Natural killer cell (primary cell): ENCODE data around the gene HERPUD2. TPM values are rescaled to one million over a fixed set of nuclear protein-coding genes. Genes with fewer than 3 reads are reported as not detected.

Source experiments
- ATAC-seq, 3 donors: fragments of 150-1000 bp in 2 of 3; fragments of 200-7000 bp in 1 of 3; cut with Tn5 transposase; 1 replicate in 1 of 3; 2 replicates in 2 of 3; pipeline ENCODE4 v1.10.0; 2021; ENCODE audit warnings: mild to moderate bottlenecking in 2 of 3, moderate library complexity in 2 of 3
- DNase-seq, 2 donors: peaks; one replicate each; pipeline versions ENCODE4 v3.0.0 to v3.0.0-alpha.2; 2013 to 2021; ENCODE audit warnings: mixed read lengths in 1 of 2
- H3K27ac ChIP-seq: one replicate; pipeline ENCODE4 v1.5.1; 2013; ENCODE audit warnings: mild to moderate bottlenecking, low read length
- H3K27me3 ChIP-seq: one replicate; pipeline ENCODE4 v1.6.1; 2013; ENCODE audit warnings: low read length; ENCODE audit not compliant: control insufficient read depth, insufficient read depth
- H3K36me3 ChIP-seq: one replicate; pipeline ENCODE4 v1.6.1; 2013; ENCODE audit warnings: low read length; ENCODE audit not compliant: control insufficient read depth, insufficient read depth
- H3K4me1 ChIP-seq: one replicate; pipeline ENCODE4 v1.6.1; 2013; ENCODE audit warnings: low read length; ENCODE audit not compliant: control insufficient read depth, insufficient read depth
- H3K4me3 ChIP-seq: one replicate; pipeline ENCODE4 v1.5.1; 2013; ENCODE audit warnings: low read length
- H3K9me3 ChIP-seq: one replicate; pipeline ENCODE4 v1.6.1; 2013; ENCODE audit warnings: low read length; ENCODE audit not compliant: control insufficient read depth, insufficient read depth
- H3K27ac Mint-ChIP-seq, 2 donors: one replicate each; pipeline ENCODE4 v1.8.0; 2022; ENCODE audit warnings: mild to moderate bottlenecking in 2 of 2, mixed read lengths in 2 of 2, moderate library complexity in 1 of 2
- H3K27me3 Mint-ChIP-seq, 2 donors: one replicate each; pipeline ENCODE4 v1.8.0; 2022; ENCODE audit warnings: low read depth in 2 of 2, mixed read lengths in 2 of 2
- H3K36me3 Mint-ChIP-seq: one replicate; pipeline ENCODE4 v1.8.0; 2022; ENCODE audit warnings: mixed read lengths
- H3K4me1 Mint-ChIP-seq, 2 donors: one replicate each; pipeline ENCODE4 v1.8.0; 2022; ENCODE audit warnings: mixed read lengths in 2 of 2
- H3K4me3 Mint-ChIP-seq: one replicate; pipeline ENCODE4 v1.8.0; 2022; ENCODE audit warnings: mild to moderate bottlenecking, moderate library complexity, mixed read lengths
- H3K9me3 Mint-ChIP-seq, 2 donors: one replicate each; pipeline ENCODE4 v1.8.0; 2022; ENCODE audit warnings: mixed read lengths in 2 of 2
- CTCF ChIP-seq: fragments of 200-600 bp; IDR thresholded peaks from one replicate; pipeline ENCODE4 v1.8.0; 2022; ENCODE audit warnings: antibody characterized with exemption
- WGBS: methylation state at CpG from one replicate; pipeline ENCODE4 v1.1.7; 2013; ENCODE audit warnings: missing lambda C conversion rate; ENCODE audit not compliant: insufficient coverage; 5-methylcytosine and 5-hydroxymethylcytosine counted together
- intact Hi-C: fragments of 100-400 bp; cut with micrococcal nuclease; formaldehyde crosslinking; loops from one replicate; pipeline ENCODE4 v1.14.2; 2022
- total RNA-seq, 4 donors: library from RNA; stranded (reverse); fragments of 120-200 nt in 1 of 4; gene quantifications; one replicate each; pipeline versions ENCODE4 v1.2.3 to v1.2.4, GENCODE V29; 2013 to 2022

The HERPUD2 gene
- total RNA-seq, 3 donors from 2014 or later (not counting 1 experiment from before 2014, with no cell fraction given): 103 to 112 (median 111) TPM

DNA sequence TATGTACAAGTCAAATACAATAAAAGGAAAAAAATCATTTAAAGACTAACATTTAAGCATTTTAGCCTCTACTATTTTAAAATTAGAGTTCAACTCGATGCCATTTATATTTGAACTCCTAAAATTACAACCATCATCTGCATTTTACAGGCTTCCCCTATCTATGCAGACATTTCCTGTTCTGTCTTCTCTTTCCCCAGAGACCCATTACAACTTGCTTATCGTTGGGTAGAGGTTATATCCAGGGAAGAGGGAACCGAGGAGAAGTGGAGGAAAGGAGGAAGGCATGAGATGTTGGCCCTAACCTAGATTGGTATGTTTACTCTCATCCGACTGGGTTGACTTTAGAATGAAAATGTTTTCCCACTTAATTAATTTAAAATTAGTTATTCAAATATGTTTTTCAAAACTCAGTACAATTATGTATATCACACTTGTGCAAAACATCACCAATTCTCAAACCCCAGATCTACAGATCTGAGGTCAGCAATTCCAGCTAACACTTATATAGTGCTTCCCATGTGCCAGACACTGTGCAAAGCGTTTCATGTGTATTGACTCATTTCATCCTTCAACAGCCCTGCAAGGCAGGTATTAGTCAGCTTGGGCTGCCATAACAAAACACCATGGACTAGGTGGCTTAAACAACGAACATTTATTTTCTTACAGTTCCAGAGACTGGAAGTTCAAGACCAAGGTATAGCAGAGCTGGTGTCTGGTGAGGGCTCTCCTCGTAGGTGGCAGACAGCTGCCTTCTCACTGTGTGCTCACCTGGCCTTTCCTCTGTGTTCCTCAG, 27.3 kb upstream of the HERPUD2 start:
- no peaks in the 10 kb centered on the region for H3K36me3 ChIP-seq
- Mint-ChIP-seq H3K4me3 (no peak overlapping the region), H3K36me3 (no peaks in the 10 kb centered on the region), H3K9me3 (no peaks in the 10 kb centered on the region), H3K27me3 (no peaks in the 10 kb centered on the region), H3K27ac (peak overlapping the region; percentile 85 to 96), H3K4me1 (peaks cover 41 to 42% of the 10 kb centered on the region in 2 donors)
- no peak overlapping the region for H3K27ac ChIP-seq
- peak in 1 of 3 donors; percentile 10 for ATAC-seq
- no peak for TF ChIP-seq CTCF
- H3K9me3 ChIP-seq: no peaks in the 10 kb centered on the region
- intact Hi-C loops: no loop called here
- 62% methylated on average over 4 of the region's 7 CpGs for WGBS
- DNase-seq: peak in 1 of 2 donors; percentile 32
- H3K4me3 ChIP-seq: no peak overlapping the region
- H3K27me3 ChIP-seq: no peaks in the 10 kb centered on the region
- H3K4me1 ChIP-seq: peaks cover 33% of the 10 kb centered on the region

GRCh38 chr7:35721288-35721687, 26.4 kb upstream of the HERPUD2 start:
- Histone ChIP-seq H3K4me1 (peaks cover 26% of the 10 kb centered on the region), H3K36me3 (no peaks in the 10 kb centered on the region), H3K27me3 (no peaks in the 10 kb centered on the region), H3K9me3 (no peaks in the 10 kb centered on the region), H3K27ac (no peak overlapping the region), H3K4me3 (no peak overlapping the region)
- 93% methylated on average over 2 of the region's 2 CpGs for WGBS
- no peak overlapping the region for H3K27ac Mint-ChIP-seq
- intact Hi-C loops: no loop called here
- no peak overlapping the region for H3K4me3 Mint-ChIP-seq
- H3K27me3 Mint-ChIP-seq: no peaks in the 10 kb centered on the region
- H3K9me3 Mint-ChIP-seq: no peaks in the 10 kb centered on the region
- TF ChIP-seq CTCF: no peak
- no peak for ATAC-seq
- H3K4me1 Mint-ChIP-seq: peaks cover 32% of the 10 kb centered on the region in 2 donors
- no peak for DNase-seq
- no peaks in the 10 kb centered on the region for H3K36me3 Mint-ChIP-seq

- DNase-seq (no peak), ATAC-seq (no peak)
- no peaks in the 10 kb centered on the region for H3K9me3 Mint-ChIP-seq
- H3K9me3 ChIP-seq: no peaks in the 10 kb centered on the region
- H3K4me3 Mint-ChIP-seq: no peak overlapping the region
- no peak for TF ChIP-seq CTCF
- H3K4me3 ChIP-seq: no peak overlapping the region
- H3K36me3 Mint-ChIP-seq: no peaks in the 10 kb centered on the region
- H3K27ac ChIP-seq: no peak overlapping the region
- no peaks in the 10 kb centered on the region for H3K36me3 ChIP-seq
- peaks cover 28% of the 10 kb centered on the region in 2 donors for H3K4me1 Mint-ChIP-seq
- H3K27me3 Mint-ChIP-seq: no peaks in the 10 kb centered on the region
- intact Hi-C loops: no loop called here
- H3K4me1 ChIP-seq: peaks cover 22% of the 10 kb centered on the region
- H3K27me3 ChIP-seq: no peaks in the 10 kb centered on the region
- no peak overlapping the region for H3K27ac Mint-ChIP-seq
Measured at GRCh38 chr7:35720849-35721248, 25.9 kb upstream of the HERPUD2 start.

GRCh38 chr7:35720032-35720431, 25.1 kb upstream of the HERPUD2 start:
- TF ChIP-seq CTCF: no peak
- Mint-ChIP-seq H3K4me1 (peaks cover 28% of the 10 kb centered on the region in 2 donors), H3K27ac (no peak overlapping the region), H3K9me3 (no peaks in the 10 kb centered on the region), H3K4me3 (no peak overlapping the region), H3K36me3 (no peaks in the 10 kb centered on the region), H3K27me3 (no peaks in the 10 kb centered on the region)
- peaks cover 15% of the 10 kb centered on the region for H3K4me1 ChIP-seq
- H3K27me3 ChIP-seq: no peaks in the 10 kb centered on the region
- ATAC-seq (no peak), DNase-seq (no peak)
- no peak overlapping the region for H3K27ac ChIP-seq
- intact Hi-C loops: no loop called here
- H3K36me3 ChIP-seq: no peaks in the 10 kb centered on the region
- no peaks in the 10 kb centered on the region for H3K9me3 ChIP-seq
- H3K4me3 ChIP-seq: no peak overlapping the region
- WGBS: 92% methylated on average over 1 of the region's 1 CpG
